Measurements from ENCODE around the gene RAB3C. TPM values are rescaled to one million over a fixed set of nuclear protein-coding genes. Genes with fewer than 3 reads are reported as not detected.
"Not testable (repeated sequence)": the region's sequence is repeated elsewhere in the genome, so short reads cannot be mapped to it uniquely, and the experiment has no call there.

RAB3C gene
- not detected for total RNA-seq

GRCh38 chr5:58582803-58583491 lies at the start of gene RAB3C:
TSS of gene RAB3C (plus strand) at chr5:58583075. CDS start at chr5:58583209, 134 bp downstream.
- H3K27me3 Mint-ChIP-seq: peaks cover 52% of the 10 kb centered on the region
- H3K4me1 Mint-ChIP-seq: peaks cover 16% of the 10 kb centered on the region
- DNase-seq: peak; percentile 68
- H3K36me3 Mint-ChIP-seq: no peaks in the 10 kb centered on the region
- peak within 1 kb of the TSS; percentile 74 for H3K4me3 Mint-ChIP-seq
- no peak within 1 kb of the TSS for H3K27ac Mint-ChIP-seq
- H3K9me3 Mint-ChIP-seq: no peaks in the 10 kb centered on the region

- not testable (repeated sequence) for H3K4me1 Mint-ChIP-seq, H3K27ac Mint-ChIP-seq, H3K4me3 Mint-ChIP-seq, DNase-seq, H3K27me3 Mint-ChIP-seq, H3K9me3 Mint-ChIP-seq, H3K36me3 Mint-ChIP-seq
Measured at GRCh38 chr5:58541935-58542334, 40.9 kb upstream of the RAB3C start.

- peaks cover 8% of the 10 kb centered on the region for H3K27me3 Mint-ChIP-seq
- H3K4me3 Mint-ChIP-seq: no peak overlapping the region
- no peak for DNase-seq
- peaks cover 9% of the 10 kb centered on the region for H3K9me3 Mint-ChIP-seq
- H3K4me1 Mint-ChIP-seq: no peaks in the 10 kb centered on the region
- H3K27ac Mint-ChIP-seq: no peak overlapping the region
- H3K36me3 Mint-ChIP-seq: peaks cover 2% of the 10 kb centered on the region
Measured at GRCh38 chr5:58542709-58543108, 40.2 kb upstream of the RAB3C start.

- no peak for DNase-seq
- peaks cover 8% of the 10 kb centered on the region for H3K27me3 Mint-ChIP-seq
- H3K9me3 Mint-ChIP-seq: peaks cover 7% of the 10 kb centered on the region
- peaks cover 1% of the 10 kb centered on the region for H3K36me3 Mint-ChIP-seq
- H3K27ac Mint-ChIP-seq: peak overlapping the region; percentile 35
- H3K4me3 Mint-ChIP-seq: no peak overlapping the region
- no peaks in the 10 kb centered on the region for H3K4me1 Mint-ChIP-seq
Measured at GRCh38 chr5:58543723-58544122, 39.2 kb upstream of the RAB3C start.

- peaks cover 3% of the 10 kb centered on the region for H3K9me3 Mint-ChIP-seq
- no peak for DNase-seq
- peaks cover 4% of the 10 kb centered on the region for H3K27me3 Mint-ChIP-seq
- no peaks in the 10 kb centered on the region for H3K4me1 Mint-ChIP-seq
- H3K4me3 Mint-ChIP-seq: no peak overlapping the region
- no peaks in the 10 kb centered on the region for H3K36me3 Mint-ChIP-seq
- H3K27ac Mint-ChIP-seq: peak overlapping the region; percentile 35
Measured at GRCh38 chr5:58544195-58544594, 38.7 kb upstream of the RAB3C start.

- Mint-ChIP-seq H3K27me3 (peaks cover 4% of the 10 kb centered on the region), H3K4me1 (no peaks in the 10 kb centered on the region), H3K9me3 (no peaks in the 10 kb centered on the region), H3K36me3 (no peaks in the 10 kb centered on the region), H3K27ac (no peak overlapping the region), H3K4me3 (no peak overlapping the region)
- DNase-seq: no peak
Measured at GRCh38 chr5:58544926-58545325, 37.9 kb upstream of the RAB3C start.

GRCh38 chr5:58545912-58546311 lies 37.0 kb upstream of the RAB3C start:
- no peaks in the 10 kb centered on the region for H3K36me3 Mint-ChIP-seq
- DNase-seq: no peak
- H3K4me3 Mint-ChIP-seq: no peak overlapping the region
- H3K4me1 Mint-ChIP-seq: no peaks in the 10 kb centered on the region
- no peak overlapping the region for H3K27ac Mint-ChIP-seq
- no peaks in the 10 kb centered on the region for H3K9me3 Mint-ChIP-seq
- H3K27me3 Mint-ChIP-seq: peaks cover 4% of the 10 kb centered on the region

GRCh38 chr5:58548068-58548467 lies 34.8 kb upstream of the RAB3C start:
- Mint-ChIP-seq H3K27me3 (peaks cover 4% of the 10 kb centered on the region), H3K4me1 (no peaks in the 10 kb centered on the region), H3K4me3 (no peak overlapping the region), H3K9me3 (no peaks in the 10 kb centered on the region), H3K27ac (no peak overlapping the region), H3K36me3 (no peaks in the 10 kb centered on the region)
- no peak for DNase-seq

- Mint-ChIP-seq H3K4me3 (no peak overlapping the region), H3K4me1 (no peaks in the 10 kb centered on the region), H3K9me3 (no peaks in the 10 kb centered on the region), H3K36me3 (no peaks in the 10 kb centered on the region), H3K27ac (no peak overlapping the region), H3K27me3 (peaks cover 4% of the 10 kb centered on the region)
- no peak for DNase-seq
Measured at GRCh38 chr5:58551492-58551891, 31.4 kb upstream of the RAB3C start.

GRCh38 chr5:58557665-58558338 lies 25.1 kb upstream of the RAB3C start:
- not testable (repeated sequence) for H3K4me1 Mint-ChIP-seq, H3K27me3 Mint-ChIP-seq, DNase-seq, H3K9me3 Mint-ChIP-seq, H3K4me3 Mint-ChIP-seq, H3K27ac Mint-ChIP-seq, H3K36me3 Mint-ChIP-seq

GRCh38 chr5:58563016-58563700 lies 19.7 kb upstream of the RAB3C start:
- H3K9me3 Mint-ChIP-seq, H3K4me3 Mint-ChIP-seq, H3K36me3 Mint-ChIP-seq, H3K27ac Mint-ChIP-seq, DNase-seq, H3K4me1 Mint-ChIP-seq, H3K27me3 Mint-ChIP-seq: not testable (repeated sequence)

GRCh38 chr5:58564043-58564832 lies 18.6 kb upstream of the RAB3C start:
- H3K9me3 Mint-ChIP-seq, DNase-seq, H3K36me3 Mint-ChIP-seq, H3K27ac Mint-ChIP-seq, H3K27me3 Mint-ChIP-seq, H3K4me1 Mint-ChIP-seq, H3K4me3 Mint-ChIP-seq: not testable (repeated sequence)

GRCh38 chr5:58565033-58565432 lies 17.8 kb upstream of the RAB3C start:
- H3K4me3 Mint-ChIP-seq: no peak overlapping the region
- no peak for DNase-seq
- H3K27ac Mint-ChIP-seq: no peak overlapping the region
- H3K4me1 Mint-ChIP-seq: no peaks in the 10 kb centered on the region
- H3K36me3 Mint-ChIP-seq: no peaks in the 10 kb centered on the region
- H3K27me3 Mint-ChIP-seq: peaks cover 3% of the 10 kb centered on the region
- H3K9me3 Mint-ChIP-seq: no peaks in the 10 kb centered on the region

GRCh38 chr5:58571501-58571900 lies 11.4 kb upstream of the RAB3C start:
- no peaks in the 10 kb centered on the region for H3K4me1 Mint-ChIP-seq
- no peak overlapping the region for H3K4me3 Mint-ChIP-seq
- H3K9me3 Mint-ChIP-seq: peaks cover 6% of the 10 kb centered on the region
- H3K27me3 Mint-ChIP-seq: peaks cover 3% of the 10 kb centered on the region
- no peak overlapping the region for H3K27ac Mint-ChIP-seq
- no peaks in the 10 kb centered on the region for H3K36me3 Mint-ChIP-seq
- no peak for DNase-seq

GRCh38 chr5:58572973-58573372 lies 9.9 kb upstream of the RAB3C start:
- H3K27ac Mint-ChIP-seq, H3K4me3 Mint-ChIP-seq, H3K36me3 Mint-ChIP-seq, H3K9me3 Mint-ChIP-seq, DNase-seq, H3K4me1 Mint-ChIP-seq, H3K27me3 Mint-ChIP-seq: not testable (repeated sequence)
